ENCODE results near the gene ZNF330.
"Not testable (repeated sequence)": the region's sequence is repeated elsewhere in the genome, so short reads cannot be mapped to it uniquely, and the experiment has no call there.

The ZNF330 gene

DNA sequence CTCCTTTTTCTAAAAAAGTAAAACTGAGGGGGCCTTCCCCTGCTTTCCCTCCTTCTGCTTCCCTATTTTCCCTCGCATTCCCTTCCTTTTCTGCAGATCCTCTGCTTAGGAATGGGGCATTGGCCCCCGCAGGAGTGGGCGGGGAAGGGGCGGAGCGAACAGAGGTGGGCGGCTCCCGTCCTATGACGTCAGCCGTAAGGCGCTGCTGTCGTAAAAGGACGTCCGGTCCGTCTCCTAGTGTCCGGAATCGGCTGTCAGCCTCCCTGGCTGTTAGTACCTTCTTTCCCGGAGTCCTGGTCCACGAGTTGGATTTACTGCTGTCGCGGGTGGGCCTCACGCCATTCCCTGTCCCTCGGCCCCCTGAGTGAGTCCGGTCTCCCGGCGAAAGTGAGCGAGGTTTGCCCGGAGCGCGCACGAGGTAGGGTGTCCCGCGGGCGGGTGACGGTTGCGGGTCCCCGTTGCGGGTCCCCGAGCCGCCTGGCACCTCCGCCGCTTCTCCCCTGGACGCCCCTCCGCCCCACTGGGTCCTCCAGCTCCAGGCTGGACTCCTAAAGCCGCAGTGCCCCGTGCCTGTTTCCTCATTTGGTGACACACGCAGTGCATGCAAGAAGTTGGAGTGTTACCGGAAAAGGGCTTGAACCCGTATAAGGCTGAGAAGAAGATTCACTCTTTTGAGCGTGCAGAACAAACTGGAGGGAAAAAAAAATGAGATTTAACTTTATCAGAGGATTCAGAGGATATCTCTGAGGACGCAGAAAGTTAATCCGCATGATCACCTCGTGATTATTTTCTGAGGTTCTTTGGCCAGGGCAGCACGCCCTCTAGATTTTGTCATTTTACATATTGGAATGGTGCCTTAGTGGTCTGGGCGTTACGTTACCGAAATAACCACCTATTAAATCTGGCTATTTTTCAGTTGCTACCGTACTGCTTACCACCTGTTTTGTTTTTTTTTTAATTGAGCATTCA, at the start of gene ZNF330:
ZNF330 (plus strand) TSS at position 205 of the 969 bp plus-strand sequence. CDS start 1,477 bp downstream, outside the sequence.
- DNase-seq: peak; percentile 94

- peak; percentile 20 for DNase-seq
Measured at GRCh38 chr4:141174457-141174856, 46.2 kb upstream of the ZNF330 start.

DNA sequence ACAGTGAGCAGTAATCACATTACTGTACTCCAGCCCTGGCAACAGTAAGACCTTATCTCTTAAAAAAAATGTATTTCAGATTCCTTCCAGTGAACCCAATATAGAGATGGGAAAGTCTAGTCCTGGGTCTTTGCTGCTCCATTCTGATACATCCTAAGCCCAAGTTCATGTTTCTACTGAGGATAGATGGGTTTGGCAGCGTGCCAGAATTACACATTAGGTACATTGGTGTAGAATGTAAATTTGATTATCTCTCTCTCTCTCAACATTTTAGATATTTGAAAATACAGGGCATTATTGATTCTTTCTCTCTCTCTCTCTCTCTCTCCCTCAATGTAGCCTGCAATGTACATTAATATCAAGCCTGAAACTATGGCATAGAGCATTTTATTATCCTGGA, 43.5 kb upstream of the ZNF330 start:
- DNase-seq: no peak

- DNase-seq: no peak
Measured at GRCh38 chr4:141179474-141180373, 41.0 kb upstream of the ZNF330 start.

DNA sequence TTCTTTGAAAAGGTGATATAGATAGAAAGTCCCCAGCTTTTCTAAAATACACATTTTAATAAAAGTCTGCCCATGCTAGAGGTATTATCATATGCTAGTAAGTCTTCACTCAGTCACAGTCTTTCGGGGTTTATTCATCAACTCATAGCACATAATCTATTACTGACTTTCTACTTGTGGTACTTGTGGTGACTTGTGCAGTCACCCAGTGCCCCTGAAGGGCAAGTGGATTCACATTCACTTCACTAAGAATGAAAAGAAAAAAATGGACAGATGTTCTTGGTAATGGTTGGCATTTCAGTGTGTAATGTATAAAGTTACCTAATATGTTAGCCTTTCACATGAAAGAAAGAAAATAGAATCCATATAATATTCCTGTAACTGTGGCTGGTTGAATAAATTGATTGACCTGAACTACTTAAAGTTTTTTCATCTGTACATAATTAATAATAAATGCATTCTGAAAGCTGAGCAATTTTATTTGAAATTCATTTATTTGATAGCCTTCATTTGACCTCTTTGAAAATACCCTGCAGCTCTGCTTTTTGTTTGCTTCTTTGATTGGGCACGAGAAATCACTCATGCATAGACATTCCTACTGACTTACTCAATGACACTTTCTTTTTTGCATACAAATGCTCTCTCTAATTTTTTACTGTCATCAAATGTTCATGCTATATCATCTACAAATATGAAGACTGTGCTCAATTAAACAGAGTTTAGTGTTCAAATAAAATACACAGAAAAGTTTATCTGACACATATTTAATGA, 39.5 kb upstream of the ZNF330 start:
- no peak for DNase-seq

DNA sequence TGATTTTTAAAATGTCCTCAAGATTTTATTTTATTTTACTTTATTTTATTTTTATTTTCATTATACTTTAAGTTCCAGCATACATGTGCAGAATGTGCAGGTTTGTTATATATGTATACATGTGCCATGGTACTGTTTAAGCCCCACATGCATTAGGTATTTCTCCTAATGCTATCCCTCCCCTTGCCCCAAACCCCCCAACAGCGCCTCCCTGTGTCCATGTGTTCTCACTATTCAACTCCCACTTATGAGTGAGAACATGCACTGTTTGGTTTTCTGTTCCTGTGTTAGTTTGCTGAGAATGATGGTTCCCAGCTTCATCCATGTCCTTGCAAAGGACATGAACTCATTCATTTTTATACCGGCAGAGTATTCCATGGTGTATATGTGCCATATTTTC, 37.2 kb upstream of the ZNF330 start:
- not testable (repeated sequence) for DNase-seq

- DNase-seq: no peak
Measured at GRCh38 chr4:141192564-141192963, 28.1 kb upstream of the ZNF330 start.

DNA sequence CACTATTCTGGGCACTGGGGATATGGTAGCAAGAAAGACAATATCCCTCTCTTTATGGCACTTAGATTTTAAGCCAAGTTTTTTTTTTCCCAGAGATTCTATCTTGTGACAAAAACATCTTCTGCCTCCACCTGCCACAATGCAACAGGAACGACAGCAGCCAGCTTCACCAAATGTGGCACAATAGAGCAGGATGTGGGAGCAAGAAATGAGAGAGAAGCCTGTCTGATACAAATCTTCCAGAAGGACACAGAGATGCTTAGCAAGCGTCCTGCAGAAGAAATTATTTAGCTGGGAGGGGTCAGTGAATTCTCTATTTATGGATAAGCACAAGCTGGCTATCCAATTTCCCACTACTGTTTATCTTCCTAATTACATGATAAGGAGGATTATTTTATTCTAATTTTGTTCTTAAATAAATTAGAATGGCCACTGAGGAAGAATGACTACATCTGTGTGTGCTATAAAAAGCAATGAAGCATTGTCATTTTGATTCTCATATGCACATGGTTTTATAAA, 27.1 kb upstream of the ZNF330 start:
- no peak for DNase-seq

DNA sequence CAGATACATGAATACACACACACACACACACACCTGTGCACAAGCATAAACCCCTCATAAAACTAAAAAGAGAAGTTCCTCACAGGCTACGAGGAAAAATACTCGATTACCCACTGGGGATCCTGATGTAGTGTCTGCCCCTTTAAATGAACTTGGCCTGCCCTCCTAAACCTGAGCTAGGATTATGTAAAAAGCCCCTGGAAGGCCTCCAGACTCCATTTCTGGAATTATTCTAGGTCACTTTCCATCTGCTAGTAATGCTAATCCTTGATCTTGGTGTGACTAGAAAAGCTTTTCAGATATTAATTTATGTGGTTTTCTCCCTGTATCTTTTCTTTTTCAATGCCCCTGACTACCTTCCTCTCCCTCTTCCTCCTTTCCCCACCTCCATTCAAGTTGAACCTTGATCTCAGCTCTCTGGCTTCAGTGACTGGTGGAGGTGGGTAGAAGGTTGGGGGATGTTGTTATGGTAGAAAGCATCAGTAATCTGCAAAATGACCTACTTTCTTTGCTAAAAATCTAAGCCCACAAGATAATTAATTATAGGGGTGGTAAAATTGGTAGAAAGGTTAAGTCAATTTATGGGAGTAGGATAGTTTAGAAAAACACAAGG, 25.5 kb upstream of the ZNF330 start:
- DNase-seq: no peak

- DNase-seq: no peak
Measured at GRCh38 chr4:141196227-141196933, 24.3 kb upstream of the ZNF330 start.

DNA sequence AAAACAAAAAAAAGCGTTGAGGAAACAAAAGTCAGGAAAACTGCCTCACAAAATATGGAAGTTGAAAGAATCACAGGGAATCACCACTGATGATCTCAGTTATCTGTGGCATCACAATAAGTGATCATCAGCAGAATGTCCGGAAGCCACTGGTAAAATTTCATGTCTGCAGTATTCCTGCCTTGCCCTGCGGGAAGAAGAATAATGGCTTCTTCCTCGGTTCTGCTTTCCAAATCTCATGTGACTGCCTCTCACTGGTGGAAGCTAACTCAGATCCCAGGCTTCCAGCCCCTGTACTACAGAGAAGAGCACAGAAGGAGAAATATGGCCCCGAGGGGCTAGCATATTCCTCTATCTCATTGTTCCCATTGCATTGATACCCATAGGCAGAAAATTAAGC, 12.7 kb upstream of the ZNF330 start:
- DNase-seq: peak; percentile 44

- no peak for DNase-seq
Measured at GRCh38 chr4:141210168-141210567, 10.5 kb upstream of the ZNF330 start.

GRCh38 chr4:141213550-141213991, 7.1 kb upstream of the ZNF330 start:
- DNase-seq: no peak

DNA sequence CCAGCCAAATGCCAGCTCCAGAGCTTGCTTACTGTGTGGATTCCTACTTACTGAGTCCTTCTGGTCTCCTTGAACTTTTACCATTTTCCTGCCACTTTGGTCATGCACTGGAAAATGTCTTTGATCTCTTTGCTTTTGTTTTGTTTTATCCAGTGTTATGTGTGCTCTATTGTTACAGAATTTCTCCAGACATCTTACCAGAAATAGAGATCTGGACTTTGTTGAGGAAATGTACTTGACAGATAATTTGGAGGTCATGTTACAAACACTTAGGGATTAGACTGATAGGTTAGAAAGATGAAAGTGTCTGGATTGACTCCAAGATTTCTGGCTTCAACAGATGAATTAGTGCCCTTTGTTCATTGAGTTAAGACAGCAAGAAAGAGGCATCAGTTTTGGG, 5.7 kb upstream of the ZNF330 start:
- no peak for DNase-seq

- DNase-seq: no peak
Measured at GRCh38 chr4:141216002-141216761, 4.5 kb upstream of the ZNF330 start.

DNA sequence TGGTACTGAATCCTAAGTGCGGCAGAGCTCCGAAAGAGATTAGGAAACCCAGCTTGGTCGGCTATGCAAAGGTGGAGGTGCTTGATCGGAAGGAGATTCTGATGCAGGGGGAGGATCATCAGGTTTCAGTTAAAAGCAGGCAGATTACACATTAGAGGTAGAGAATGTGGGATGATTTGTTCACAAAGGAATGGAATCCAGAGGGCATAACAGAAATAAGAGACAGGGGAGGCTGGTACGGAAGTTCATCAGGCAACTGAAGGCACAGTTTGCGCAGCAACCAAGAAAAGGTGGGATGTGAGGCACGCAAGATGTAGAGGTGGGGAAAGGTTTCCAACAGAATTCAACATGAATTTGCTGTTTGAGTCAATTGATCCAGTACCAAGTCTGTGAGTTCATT, 424 bp upstream of the ZNF330 start:
- no peak for DNase-seq

DNA sequence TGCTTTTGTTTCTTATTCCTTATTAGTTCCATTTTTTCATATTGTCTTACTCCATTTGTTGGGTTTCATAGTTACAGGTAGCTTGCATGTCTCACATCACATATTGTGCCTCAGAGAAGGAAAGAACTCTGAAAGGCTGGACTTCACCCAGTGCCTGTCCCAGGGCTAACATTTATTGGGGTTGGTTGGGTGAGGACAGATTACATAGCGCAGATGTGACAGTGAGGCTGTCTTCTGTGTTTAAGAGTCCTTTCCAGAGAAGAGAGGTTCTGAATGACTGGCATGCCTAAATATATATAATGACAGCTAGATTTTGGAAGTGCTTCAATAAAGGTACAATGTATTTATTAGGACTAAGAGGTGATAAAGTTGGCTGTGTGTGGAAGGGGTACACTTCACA, 2.7 kb downstream of the ZNF330 start:
- DNase-seq: no peak

DNA sequence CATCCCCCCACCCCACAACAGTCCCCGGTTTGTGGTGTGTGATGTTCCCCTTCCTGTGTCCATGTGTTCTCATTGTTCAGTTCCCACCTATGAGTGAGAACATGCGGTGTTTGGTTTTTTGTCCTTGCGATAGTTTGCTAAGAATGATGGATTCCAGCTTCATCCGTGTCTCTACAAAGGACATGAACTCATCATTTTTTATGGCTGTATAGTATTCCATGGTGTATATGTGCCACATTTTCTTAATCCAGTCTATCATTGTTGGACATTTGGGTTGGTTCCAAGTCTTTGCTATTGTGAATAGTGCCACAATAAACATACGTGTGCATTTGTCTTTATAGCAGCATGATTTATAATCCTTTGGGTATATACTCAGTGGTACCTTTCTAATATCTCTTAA, 6.6 kb downstream of the ZNF330 start:
- DNase-seq: not testable (repeated sequence)

GRCh38 chr4:141229408-141230101, 8.9 kb downstream of the ZNF330 start:
- no peak for DNase-seq

DNA sequence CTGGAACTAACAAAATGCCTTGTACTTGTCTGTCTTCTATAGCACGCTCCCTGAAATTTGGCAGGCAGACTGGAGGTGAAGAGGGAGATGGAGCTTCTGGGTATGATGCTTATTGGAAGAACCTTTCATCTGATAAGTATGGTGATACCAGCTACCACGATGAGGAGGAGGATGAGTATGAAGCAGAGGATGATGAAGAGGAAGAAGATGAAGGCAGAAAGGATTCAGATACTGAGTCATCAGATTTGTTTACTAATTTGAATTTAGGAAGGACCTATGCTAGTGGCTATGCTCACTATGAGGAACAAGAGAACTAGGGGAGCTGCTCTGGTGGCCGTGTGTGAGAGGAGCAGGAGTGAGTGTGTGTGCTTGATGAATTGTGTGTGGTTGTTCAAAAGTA, 13.0 kb downstream of the ZNF330 start:
- no peak for DNase-seq
